Inflammatory macrophage (primary cell): ENCODE results near the gene ZNF407.

Source experiments
- DNase-seq, 2 donors: peaks; one replicate each; pipeline ENCODE4 v3.0.0-alpha.2; 2020 to 2022

ZNF407 gene

DNA sequence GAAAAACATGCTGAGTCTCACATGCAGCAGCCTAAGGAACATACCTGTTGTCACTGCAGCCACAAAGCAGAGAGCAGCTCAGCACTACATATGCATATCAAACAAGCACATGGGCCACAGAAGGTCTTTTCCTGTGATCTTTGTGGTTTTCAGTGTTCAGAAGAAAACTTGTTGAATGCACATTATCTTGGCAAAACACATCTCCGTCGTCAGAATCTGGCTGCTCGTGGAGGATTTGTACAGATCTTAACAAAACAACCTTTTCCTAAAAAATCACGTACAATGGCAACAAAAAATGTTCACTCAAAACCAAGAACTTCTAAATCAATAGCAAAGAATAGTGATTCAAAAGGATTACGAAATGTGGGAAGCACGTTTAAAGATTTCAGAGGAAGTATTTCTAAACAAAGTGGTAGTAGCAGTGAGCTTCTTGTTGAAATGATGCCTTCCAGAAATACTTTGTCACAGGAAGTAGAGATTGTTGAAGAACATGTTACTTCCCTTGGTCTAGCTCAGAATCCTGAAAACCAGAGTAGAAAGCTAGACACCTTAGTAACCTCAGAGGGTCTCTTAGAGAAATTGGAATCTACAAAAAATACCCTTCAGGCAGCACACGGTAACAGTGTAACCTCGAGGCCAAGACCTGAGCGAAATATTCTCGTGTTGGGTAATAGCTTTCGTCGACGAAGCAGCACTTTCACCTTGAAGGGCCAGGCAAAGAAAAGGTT lies 34.1 kb downstream of the ZNF407 start:
- DNase-seq, result peak; percentile 29 to 76

GRCh38 chr18:74632351-74632679 lies 34.6 kb downstream of the ZNF407 start:
- DNase-seq, result no peak

DNA sequence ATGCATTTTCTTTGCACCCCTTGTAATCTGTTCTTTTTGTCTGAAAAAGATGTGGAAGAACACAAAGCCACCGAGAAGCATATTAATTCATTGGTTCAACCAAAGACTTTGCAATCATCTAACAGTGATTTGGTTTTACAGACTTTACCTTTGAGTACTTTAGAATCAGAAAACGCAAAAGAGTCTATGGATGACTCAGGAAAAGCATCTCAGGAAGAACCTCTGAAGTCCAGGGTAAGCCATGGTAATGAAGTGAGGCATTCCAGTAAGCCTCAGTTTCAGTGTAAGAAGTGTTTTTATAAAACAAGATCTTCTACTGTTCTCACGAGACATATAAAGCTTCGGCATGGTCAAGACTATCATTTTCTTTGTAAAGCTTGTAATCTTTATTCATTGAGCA lies 35.2 kb downstream of the ZNF407 start:
- DNase-seq, result no peak

DNA sequence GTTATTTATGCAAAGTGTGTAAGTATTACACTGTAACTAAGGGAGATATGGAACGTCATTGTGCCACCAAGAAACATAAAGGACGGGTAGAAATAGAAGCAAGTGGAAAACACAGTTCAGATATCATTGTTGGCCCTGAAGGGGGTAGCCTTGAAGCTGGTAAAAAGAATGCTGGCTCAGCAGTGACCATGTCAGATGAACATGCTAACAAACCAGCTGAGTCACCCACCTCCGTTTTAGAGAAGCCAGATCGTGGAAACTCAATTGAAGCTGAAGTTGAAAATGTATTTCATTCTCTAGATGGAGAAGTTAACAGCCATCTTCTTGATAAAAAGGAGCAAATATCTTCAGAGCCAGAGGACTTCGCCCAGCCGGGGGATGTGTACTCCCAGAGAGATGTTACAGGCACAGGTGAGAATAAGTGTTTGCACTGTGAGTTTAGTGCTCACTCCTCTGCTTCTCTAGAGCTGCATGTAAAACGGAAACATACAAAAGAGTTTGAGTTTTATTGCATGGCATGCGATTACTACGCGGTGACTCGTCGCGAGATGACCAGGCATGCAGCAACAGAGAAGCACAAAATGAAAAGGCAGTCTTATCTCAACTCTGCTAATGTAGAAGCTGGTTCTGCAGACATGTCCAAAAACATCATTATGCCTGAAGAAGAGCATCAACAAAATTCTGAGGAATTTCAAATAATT lies 36.1 kb downstream of the ZNF407 start:
- DNase-seq, result peak in 1 of 2 donors; percentile 4

DNA sequence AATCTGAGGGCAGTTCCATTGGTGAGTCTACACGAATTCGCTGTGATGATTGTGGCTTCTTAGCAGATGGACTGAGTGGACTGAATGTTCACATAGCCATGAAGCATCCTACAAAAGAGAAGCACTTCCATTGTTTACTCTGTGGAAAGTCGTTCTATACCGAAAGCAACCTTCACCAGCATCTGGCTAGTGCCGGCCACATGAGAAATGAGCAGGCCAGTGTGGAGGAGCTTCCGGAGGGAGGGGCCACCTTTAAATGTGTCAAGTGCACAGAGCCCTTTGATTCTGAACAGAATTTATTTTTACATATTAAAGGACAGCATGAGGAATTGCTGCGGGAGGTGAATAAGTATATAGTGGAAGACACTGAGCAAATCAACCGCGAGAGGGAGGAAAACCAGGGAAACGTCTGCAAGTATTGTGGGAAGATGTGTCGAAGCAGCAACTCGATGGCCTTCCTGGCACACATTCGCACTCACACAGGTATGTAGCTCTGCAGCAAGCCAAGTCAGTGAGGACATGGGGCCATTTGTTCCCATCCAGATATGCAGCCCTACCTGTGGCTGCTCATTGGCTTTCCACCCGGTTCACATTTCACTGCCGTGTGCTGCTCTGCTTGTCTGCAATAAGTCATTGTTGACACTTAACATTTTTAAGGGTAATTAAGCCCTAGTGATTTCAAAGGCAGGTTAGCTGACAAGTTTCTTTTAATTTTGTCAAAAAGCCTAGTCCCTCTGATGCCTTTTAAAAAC lies 37.7 kb downstream of the ZNF407 start:
- DNase-seq, result no peak

- no peak for DNase-seq
These were observed 39.4 kb downstream of the ZNF407 start for GRCh38 chr18:74637070-74637469.

GRCh38 chr18:74638210-74638609 lies 40.5 kb downstream of the ZNF407 start:
- no peak for DNase-seq

DNA sequence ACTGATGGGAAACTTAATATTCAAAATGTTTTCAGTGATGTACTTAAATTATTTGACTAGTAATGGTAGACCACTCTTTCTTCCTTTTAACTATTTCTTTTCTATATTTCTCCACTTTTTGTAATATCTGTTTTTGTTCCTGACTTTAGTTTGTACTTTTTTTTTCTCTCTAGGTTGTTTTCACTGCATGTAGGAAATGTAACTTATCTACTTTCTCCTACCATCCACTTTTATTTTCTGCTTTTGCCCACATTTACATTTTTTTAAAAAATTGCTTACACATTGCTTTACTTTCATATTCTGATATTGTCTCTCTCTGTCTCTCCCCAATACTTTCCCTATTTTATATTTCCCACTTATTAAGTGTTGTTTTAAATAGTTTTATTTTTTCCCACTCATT lies 47.0 kb downstream of the ZNF407 start:
- DNase-seq, result no peak

GRCh38 chr18:74645679-74646078 lies 48.0 kb downstream of the ZNF407 start:
- DNase-seq, result no peak

- DNase-seq, result no peak
These were observed 53.9 kb downstream of the ZNF407 start for GRCh38 chr18:74651327-74652128.

- DNase-seq, result peak; percentile 27 to 67
These were observed 54.8 kb downstream of the ZNF407 start for GRCh38 chr18:74652392-74652988.

GRCh38 chr18:74654638-74655037 lies 57.0 kb downstream of the ZNF407 start:
- no peak for DNase-seq

- DNase-seq, result no peak
These were observed 63.3 kb downstream of the ZNF407 start for GRCh38 chr18:74661008-74661407.

GRCh38 chr18:74661691-74662090 lies 64.0 kb downstream of the ZNF407 start:
- no peak for DNase-seq

- DNase-seq, result no peak
These were observed 65.0 kb downstream of the ZNF407 start for GRCh38 chr18:74662622-74663021.

DNA sequence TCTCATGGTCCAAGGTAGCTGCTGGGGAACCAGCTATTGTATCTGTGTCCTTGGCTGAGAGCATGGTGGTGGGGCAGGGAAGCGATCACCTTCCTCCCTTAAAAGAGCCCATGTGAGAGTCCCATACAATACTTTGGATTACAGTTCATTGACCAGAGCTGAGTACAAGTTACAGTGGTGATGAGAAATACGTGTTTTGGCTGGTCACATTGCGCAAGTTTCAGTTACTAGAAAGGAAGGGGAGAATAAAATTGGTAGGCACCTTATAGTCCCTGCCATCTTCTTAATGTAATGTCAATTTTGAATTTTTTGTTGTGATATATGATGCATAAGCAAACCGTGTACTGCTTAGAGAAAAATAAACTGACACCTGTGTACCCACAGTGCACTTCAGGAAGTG lies 67.7 kb downstream of the ZNF407 start:
- DNase-seq, result no peak

DNA sequence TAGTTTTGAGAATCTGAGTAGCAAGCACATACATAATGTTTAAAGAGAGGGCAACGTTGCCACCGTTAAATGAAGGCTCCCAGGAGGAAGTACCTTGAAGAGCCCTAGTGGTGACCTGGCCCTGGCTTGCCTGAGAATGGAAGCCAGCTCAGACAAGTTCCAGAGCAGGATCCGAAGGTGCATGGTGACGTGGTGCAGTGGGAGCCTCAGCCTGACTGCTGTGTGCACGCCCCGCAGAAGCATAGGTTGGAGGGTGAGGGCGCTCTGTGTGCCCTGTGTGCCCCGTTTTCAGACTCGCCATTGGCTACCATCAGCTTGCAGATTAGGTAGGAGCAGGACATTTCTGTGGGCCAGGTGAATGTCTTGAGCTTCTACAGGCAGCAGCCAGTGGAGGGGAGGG lies 68.2 kb downstream of the ZNF407 start:
- DNase-seq, result no peak

- DNase-seq, result no peak
These were observed 71.6 kb downstream of the ZNF407 start for GRCh38 chr18:74669136-74669798.

GRCh38 chr18:74672371-74672770 lies 74.7 kb downstream of the ZNF407 start:
- DNase-seq, result no peak

GRCh38 chr18:74674487-74674886 lies 76.8 kb downstream of the ZNF407 start:
- DNase-seq, result no peak

DNA sequence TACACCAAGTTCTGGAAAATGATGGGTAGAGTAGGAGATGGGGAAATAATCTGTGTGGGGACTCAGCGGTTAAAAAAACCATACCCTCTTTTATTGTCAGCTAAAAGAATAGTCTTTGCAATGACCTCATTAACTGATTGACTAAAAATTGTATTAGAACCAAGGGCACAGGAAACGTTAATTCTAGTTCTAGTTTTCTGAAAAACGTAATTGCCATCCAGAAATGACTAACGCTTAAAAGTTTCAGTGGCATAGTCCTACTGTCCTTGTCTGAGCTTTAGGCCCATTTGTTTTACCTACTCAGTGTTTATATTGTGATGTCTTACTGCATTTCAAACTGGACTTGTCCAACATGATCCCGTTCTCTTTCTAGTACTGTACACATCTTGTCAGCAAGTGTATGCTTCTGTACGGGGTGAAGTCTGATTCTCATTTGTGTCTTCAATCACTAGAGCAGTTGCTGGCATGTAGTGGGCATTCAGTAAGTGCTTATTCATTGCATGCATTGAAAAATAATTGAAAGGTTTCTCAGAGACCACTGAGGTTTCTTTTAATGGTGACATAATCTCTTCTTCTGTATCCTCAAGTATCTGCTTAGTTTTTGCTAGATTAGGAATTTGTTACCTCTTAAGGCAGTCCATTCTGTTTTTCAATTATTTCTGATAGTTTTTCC lies 81.5 kb downstream of the ZNF407 start:
- no peak for DNase-seq
